NAMALWA (cell line): ENCODE data around the gene HTRA3.

Experiments used
- DNase-seq: peaks from one replicate; pipeline ENCODE4 v3.0.0-alpha.2; 2015; ENCODE audit warnings: low spot score

The HTRA3 gene

GRCh38 chr4:8308856-8309771, 39.6 kb downstream of the HTRA3 start:
- DNase-seq = no peak

GRCh38 chr4:8310306-8310705, 40.8 kb downstream of the HTRA3 start:
- DNase-seq = no peak

- DNase-seq = no peak
These were observed 41.8 kb downstream of the HTRA3 start for GRCh38 chr4:8311101-8312068.

- DNase-seq = no peak
These were observed 42.5 kb downstream of the HTRA3 start for GRCh38 chr4:8312069-8312445.

- DNase-seq = no peak
These were observed 43.4 kb downstream of the HTRA3 start for GRCh38 chr4:8312976-8313375.

- DNase-seq = no peak
These were observed 45.2 kb downstream of the HTRA3 start for GRCh38 chr4:8314691-8315255.

- peak; percentile 68 for DNase-seq
These were observed 46.1 kb downstream of the HTRA3 start for GRCh38 chr4:8315435-8316250.

- no peak for DNase-seq
These were observed 46.8 kb downstream of the HTRA3 start for GRCh38 chr4:8316251-8316771.

- no peak for DNase-seq
These were observed 47.4 kb downstream of the HTRA3 start for GRCh38 chr4:8316911-8317351.

GRCh38 chr4:8317474-8317873, 47.9 kb downstream of the HTRA3 start:
- DNase-seq = no peak

GRCh38 chr4:8318509-8318908, 49.0 kb downstream of the HTRA3 start:
- DNase-seq = no peak

- DNase-seq = no peak
These were observed 49.5 kb downstream of the HTRA3 start for GRCh38 chr4:8319061-8319460.

GRCh38 chr4:8319731-8320385, 50.3 kb downstream of the HTRA3 start:
- DNase-seq = no peak

GRCh38 chr4:8320386-8320750, 50.8 kb downstream of the HTRA3 start:
- DNase-seq = peak; percentile 34

GRCh38 chr4:8321220-8321619, 51.7 kb downstream of the HTRA3 start:
- DNase-seq = no peak

- DNase-seq = no peak
These were observed 52.2 kb downstream of the HTRA3 start for GRCh38 chr4:8321771-8322170.

GRCh38 chr4:8322794-8323704, 53.5 kb downstream of the HTRA3 start:
- no peak for DNase-seq

- no peak for DNase-seq
These were observed 54.5 kb downstream of the HTRA3 start for GRCh38 chr4:8323947-8324555.

GRCh38 chr4:8324640-8325239, 55.2 kb downstream of the HTRA3 start:
- DNase-seq = no peak
